K562 (cell line): ENCODE data around the gene MAGI3. TPM values are rescaled to one million over a fixed set of nuclear protein-coding genes. Genes with fewer than 3 reads are reported as not detected.

Experiments used
- ATAC-seq: fragments of 200-7000 bp; cut with Tn5 transposase; 3 replicates; pipeline ENCODE4 v1.9.1; 2020; ENCODE audit warnings: moderate library complexity
- BruUV-seq: library from RNA; stranded (reverse); fragments of 400-500 nt; replicated peaks from 2 replicates; lab custom pipeline; 2021; lab: Mats Ljungman, UMichigan
- CTCF ChIA-PET: fragments of 300-600 bp; formaldehyde crosslinking; extraction: SDS; loops from one replicate; lab custom pipeline; 2021; ENCODE audit warnings: low intra/inter-chr PET ratio; lab: Yijun Ruan, JAX
- POLR2A ChIA-PET: fragments of 300-600, 350-650 bp; sonication (Branson Sonifier 250); formaldehyde crosslinking; extraction: SDS; loops from one replicate; lab custom pipeline; 2021; ENCODE audit warnings: antibody characterized with exemption, inconsistent platforms; lab: Yijun Ruan, JAX
- DNase-seq, 4 experiments: peaks; one replicate each; pipeline versions ENCODE4 v3.0.0 to v3.0.0-alpha.2; 2011 to 2018; ENCODE audit warnings: low spot score in 3 of 4, mixed read lengths in 3 of 4; ENCODE audit errors: extremely low read depth in 1 of 4
- FAIRE-seq: peaks from 2 replicates; lab custom pipeline; 2011; peaks lifted over from hg19 to GRCh38; lab: Jason Lieb, UNC
- H2AFZ ChIP-seq: 2 replicates; pipeline ENCODE4 v1.6.0; 2011; ENCODE audit warnings: low read depth, low read length, control low read depth, inconsistent platforms
- H3K27ac ChIP-seq: fragments of 200-600 bp; 3 replicates; pipeline ENCODE4 v1.8.0; 2011; ENCODE audit warnings: low read depth, mild to moderate bottlenecking, control low read depth, inconsistent platforms, low read length, moderate library complexity, mixed read lengths; ENCODE audit errors: extremely low read depth
- H3K27me3 ChIP-seq, 2 experiments: fragments of 300-600 bp in 1 of 2; 2 replicates in 1 of 2; 3 replicates in 1 of 2; pipeline versions ENCODE4 v1.6.0 to v1.8.0; 2011; ENCODE audit warnings: inconsistent platforms in 2 of 2, low read length in 2 of 2, mild to moderate bottlenecking in 1 of 2, mixed read lengths in 1 of 2, moderate library complexity in 1 of 2; ENCODE audit not compliant: control insufficient read depth in 2 of 2, insufficient read depth in 2 of 2
- H3K36me3 ChIP-seq: fragments of 300-600 bp; 3 replicates; pipeline ENCODE4 v1.8.0; 2011; ENCODE audit warnings: mild to moderate bottlenecking, low read length, inconsistent platforms; ENCODE audit not compliant: control insufficient read depth, insufficient read depth
- H3K4me1 ChIP-seq, 2 experiments: fragments of 200-600 bp in 1 of 2; replicated peaks in 1 of 2; 2 replicates in 1 of 2; 3 replicates in 1 of 2; pipeline versions ENCODE4 v1.5.1 to v1.8.0; 2011; ENCODE audit warnings: inconsistent platforms in 2 of 2, low read length in 2 of 2, mild to moderate bottlenecking in 1 of 2, mixed read lengths in 1 of 2, moderate library complexity in 1 of 2; ENCODE audit not compliant: control insufficient read depth in 2 of 2, insufficient read depth in 2 of 2
- H3K4me2 ChIP-seq: 2 replicates; pipeline ENCODE4 v1.6.1; 2011; ENCODE audit warnings: low read length, control low read depth, inconsistent platforms, mixed read lengths; ENCODE audit not compliant: insufficient read depth
- H3K4me3 ChIP-seq: fragments of 200-600 bp; sonication (generic), shearing (Covaris generic); 2 replicates; pipeline ENCODE4 v1.5.1; 2016; ENCODE audit warnings: control low read depth, inconsistent platforms
- H3K79me2 ChIP-seq: fragments of 200-600 bp; 3 replicates; pipeline ENCODE4 v1.8.0; 2011; ENCODE audit warnings: low read length, inconsistent platforms; ENCODE audit not compliant: control insufficient read depth, insufficient read depth
- H3K9ac ChIP-seq, 2 experiments: 2 replicates each; pipeline versions ENCODE4 v1.6.0 to v1.6.1; 2011; ENCODE audit warnings: low read depth in 2 of 2, low read length in 2 of 2, control low read depth in 1 of 2, inconsistent platforms in 1 of 2, mild to moderate bottlenecking in 1 of 2, mixed read lengths in 1 of 2; ENCODE audit not compliant: insufficient read depth in 1 of 2
- H3K9me1 ChIP-seq: one replicate; pipeline ENCODE4 v1.6.0; 2011; ENCODE audit warnings: inconsistent platforms, mild to moderate bottlenecking, low read length, moderate library complexity; ENCODE audit not compliant: control insufficient read depth, insufficient read depth
- H3K9me3 ChIP-seq: replicated peaks from 2 replicates; pipeline ENCODE4 v1.5.1; 2011; ENCODE audit warnings: low read depth, low read length, inconsistent platforms; ENCODE audit not compliant: control insufficient read depth, insufficient read depth
- H4K20me1 ChIP-seq: replicated peaks from 2 replicates; pipeline ENCODE4 v1.6.1; 2011; ENCODE audit warnings: low read length, inconsistent platforms, mixed read lengths; ENCODE audit not compliant: control insufficient read depth, insufficient read depth
- HCFC1 ChIP-seq: IDR thresholded peaks from 2 replicates; pipeline ENCODE4 v1.6.1; 2012; ENCODE audit warnings: low read depth, low read length, improper control_type of control experiment
- HMG20B ChIP-seq: fragments of 250-450 bp; sonication (Bioruptor Pico); IDR thresholded peaks from 2 replicates; pipeline ENCODE4 v1.5.0; 2021; ENCODE audit warnings: mild to moderate bottlenecking
- MEIS2 ChIP-seq: fragments of 450-650 bp; IDR thresholded peaks from 2 replicates; pipeline ENCODE4 v1.6.1; 2014; ENCODE audit warnings: mild to moderate bottlenecking; ENCODE audit not compliant: partially characterized antibody
- NONO ChIP-seq, 2 experiments: fragments of 200-400 bp in 1 of 2; fragments of 450-650 bp in 1 of 2; formaldehyde crosslinking in 1 of 2; IDR thresholded peaks; 2 replicates each; pipeline ENCODE4 v1.6.1; 2017; ENCODE audit warnings: low read depth in 2 of 2, mild to moderate bottlenecking in 2 of 2, moderate library complexity in 2 of 2, low read length in 1 of 2
- SMAD2 ChIP-seq: fragments of 150-350 bp; IDR thresholded peaks from 2 replicates; pipeline ENCODE4 v1.6.1; 2014; ENCODE audit warnings: low read depth, mild to moderate bottlenecking, low read length
- TAF7 ChIP-seq: fragments of 450-650 bp; IDR thresholded peaks from 2 replicates; pipeline ENCODE4 v1.6.1; 2016; ENCODE audit warnings: missing genetic modification characterization, missing compliant biosample characterization
- ZNF184 ChIP-seq: sonication (generic); formaldehyde crosslinking; IDR thresholded peaks from 2 replicates; pipeline ENCODE4 v1.5.0; 2020; ENCODE audit warnings: missing genetic modification reagents
- WGBS: fragments of 100-300 bp; shearing (Covaris generic); methylation state at CpG from one replicate; pipeline ENCODE4 v1.1.6; 2016; ENCODE audit warnings: low coverage, mixed read lengths; ENCODE audit not compliant: insufficient coverage; ENCODE audit errors: missing lambda C conversion rate; 5-methylcytosine and 5-hydroxymethylcytosine counted together
- in situ Hi-C: fragments of 300-500 bp; cut with MboI; formaldehyde crosslinking; loops from 4 replicates; pipeline ENCODE4 v1.15.0; 2018; ENCODE audit warnings: inconsistent platforms, mixed read lengths
- intact Hi-C: fragments of 100-400 bp; cut with micrococcal nuclease; formaldehyde crosslinking; loops from 2 replicates; pipeline ENCODE4 v1.14.2; 2022
- polyA plus RNA-seq, 8 experiments: library from polyadenylated mRNA; depleted of rRNA in 4 of 8; stranded (reverse) in 5 of 8; unstranded in 3 of 8; fragments of >200 nt; fragmentation: Nextera tagmentation in 2 of 8; fragmentation: Illumina TruSeq in 1 of 8; extraction: Ambion mirVana in 2 of 8; extraction: Trizol in 1 of 8; gene quantifications; 2 replicates each; pipeline versions ENCODE4 v1.2.1 to v1.2.3, GENCODE V29; 2011 to 2014; ENCODE audit warnings: inconsistent platforms in 1 of 8, missing spikeins in 1 of 8
- total RNA-seq, 7 experiments: library from RNA; depleted of rRNA in 6 of 7; stranded (reverse); fragments of >200 nt in 6 of 7; fragmentation: Illumina TruSeq in 2 of 7; extraction: Trizol in 2 of 7; gene quantifications; 2 replicates each; pipeline versions ENCODE4 v1.2.1 to v1.2.3, GENCODE V29; 2011 to 2021; ENCODE audit warnings: low replicate concordance in 1 of 7
- TF ChIP-seq, protein P1 (sequence below): sonication (generic); formaldehyde crosslinking; IDR thresholded peaks from 2 replicates; pipeline ENCODE4 v1.8.1; 2022; ENCODE audit warnings: missing genetic modification reagents
- TF ChIP-seq, protein P2 (sequence below): fragments of 200-400 bp; formaldehyde crosslinking; IDR thresholded peaks from 2 replicates; pipeline ENCODE4 v1.6.1; 2017; ENCODE audit warnings: mild to moderate bottlenecking, low read depth, low read length, moderate library complexity

The MAGI3 gene
- total and polyA plus RNA-seq, 9 of the 15 experiments (the other 6 are each of a cell fraction or from before 2014, with no cell fraction given), result 1.0 to 8.6 (median 5.5) TPM

DNA sequence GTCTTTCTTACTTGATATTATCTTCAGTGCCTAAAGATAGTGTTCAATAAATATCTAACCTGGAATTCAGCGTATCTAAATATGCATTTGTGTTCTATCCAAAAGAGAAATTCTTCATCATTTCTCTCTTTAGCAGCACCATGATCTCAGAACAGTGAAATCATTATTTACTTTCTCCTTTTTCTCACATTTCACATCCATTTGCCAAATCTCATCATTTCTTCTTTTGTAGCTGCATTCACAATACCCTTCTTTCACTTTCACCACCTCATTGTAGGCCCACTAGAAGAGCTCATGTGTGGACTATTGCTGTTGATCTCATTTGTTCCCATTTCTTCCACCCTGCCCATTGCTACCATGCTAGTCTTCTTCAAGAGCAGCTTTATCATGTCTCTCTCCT lies 191.0 kb downstream of the MAGI3 start:
- intact Hi-C loops, result no loop called here
- H3K9me3 ChIP-seq, result no peaks in the 10 kb centered on the region
- CTCF ChIA-PET, result no interaction called here
- no peak for TF ChIP-seq NONO (IDR thresholded peaks at IDR 0.05; ENCODE audit: low read depth in 2 of 2, low read length in 1 of 2)
- no peak for TF ChIP-seq SMAD2
- TF ChIP-seq, protein P1, sequence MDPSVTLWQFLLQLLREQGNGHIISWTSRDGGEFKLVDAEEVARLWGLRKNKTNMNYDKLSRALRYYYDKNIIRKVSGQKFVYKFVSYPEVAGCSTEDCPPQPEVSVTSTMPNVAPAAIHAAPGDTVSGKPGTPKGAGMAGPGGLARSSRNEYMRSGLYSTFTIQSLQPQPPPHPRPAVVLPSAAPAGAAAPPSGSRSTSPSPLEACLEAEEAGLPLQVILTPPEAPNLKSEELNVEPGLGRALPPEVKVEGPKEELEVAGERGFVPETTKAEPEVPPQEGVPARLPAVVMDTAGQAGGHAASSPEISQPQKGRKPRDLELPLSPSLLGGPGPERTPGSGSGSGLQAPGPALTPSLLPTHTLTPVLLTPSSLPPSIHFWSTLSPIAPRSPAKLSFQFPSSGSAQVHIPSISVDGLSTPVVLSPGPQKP, result no peak
- TF ChIP-seq HCFC1, result no peak
- no peak for TF ChIP-seq MEIS2
- TF ChIP-seq, protein P2, sequence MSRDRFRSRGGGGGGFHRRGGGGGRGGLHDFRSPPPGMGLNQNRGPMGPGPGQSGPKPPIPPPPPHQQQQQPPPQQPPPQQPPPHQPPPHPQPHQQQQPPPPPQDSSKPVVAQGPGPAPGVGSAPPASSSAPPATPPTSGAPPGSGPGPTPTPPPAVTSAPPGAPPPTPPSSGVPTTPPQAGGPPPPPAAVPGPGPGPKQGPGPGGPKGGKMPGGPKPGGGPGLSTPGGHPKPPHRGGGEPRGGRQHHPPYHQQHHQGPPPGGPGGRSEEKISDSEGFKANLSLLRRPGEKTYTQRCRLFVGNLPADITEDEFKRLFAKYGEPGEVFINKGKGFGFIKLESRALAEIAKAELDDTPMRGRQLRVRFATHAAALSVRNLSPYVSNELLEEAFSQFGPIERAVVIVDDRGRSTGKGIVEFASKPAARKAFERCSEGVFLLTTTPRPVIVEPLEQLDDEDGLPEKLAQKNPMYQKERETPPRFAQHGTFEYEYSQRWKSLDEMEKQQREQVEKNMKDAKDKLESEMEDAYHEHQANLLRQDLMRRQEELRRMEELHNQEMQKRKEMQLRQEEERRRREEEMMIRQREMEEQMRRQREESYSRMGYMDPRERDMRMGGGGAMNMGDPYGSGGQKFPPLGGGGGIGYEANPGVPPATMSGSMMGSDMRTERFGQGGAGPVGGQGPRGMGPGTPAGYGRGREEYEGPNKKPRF, result no peak
- TF ChIP-seq TAF7 (tag), result no peak
- no peak for TF ChIP-seq ZNF184 (CRISPR knock-in tag)
- no peak for TF ChIP-seq HMG20B (CRISPR knock-in tag)
- 5% methylated on average over 1 of the region's 1 CpG for WGBS
- no peak overlapping the region for H3K27ac ChIP-seq
- BruUV-seq, result no TSS peak
- H3K9me1 ChIP-seq, result no peaks in the 10 kb centered on the region
- in situ Hi-C loops, result no loop called here
- no peak overlapping the region for H3K9ac ChIP-seq
- POLR2A ChIA-PET, result interaction anchor here (0.5 to 1.0 kb wide), 2 partner anchors 45 to 64 kb away, joined by 3 read pairs; no protein-coding TSS in a partner anchor
- no peaks in the 10 kb centered on the region for H3K79me2 ChIP-seq
- no peaks in the 10 kb centered on the region for H4K20me1 ChIP-seq
- no peaks in the 10 kb centered on the region for H3K36me3 ChIP-seq
- no peak overlapping the region for H3K4me3 ChIP-seq
- no peak overlapping the region for H3K4me2 ChIP-seq
- DNase-seq (no peak), ATAC-seq (no peak), FAIRE-seq (no peak)
- no peaks in the 10 kb centered on the region for H3K4me1 ChIP-seq
- no peak overlapping the region for H2AFZ ChIP-seq
- no peaks in the 10 kb centered on the region for H3K27me3 ChIP-seq
